ENCODE results near the gene SLC25A21.

DNA sequence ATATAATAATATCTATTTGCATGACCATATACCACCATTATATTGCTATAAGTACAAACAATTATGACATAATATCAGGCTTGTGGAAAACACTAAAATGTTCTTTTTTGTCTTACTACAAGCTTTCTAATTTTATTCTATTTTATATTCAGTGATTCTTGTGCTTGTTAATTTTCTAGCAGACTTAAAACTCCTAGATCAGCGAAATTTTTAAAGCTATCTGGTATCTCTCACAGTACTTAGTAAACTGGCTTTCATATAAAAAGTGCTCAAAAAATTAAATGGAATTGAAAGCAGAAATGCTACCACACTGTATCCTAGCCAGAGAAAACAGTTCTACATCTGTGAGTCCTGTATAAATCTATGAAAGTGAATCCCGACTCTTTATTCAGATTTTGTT lies 405.4 kb downstream of the SLC25A21 start:
- TF ChIP-seq POLR2A (IDR thresholded peaks at IDR 0.05; ENCODE audit: low read depth, low read length) (no peak), POLR2AphosphoS5 (IDR thresholded peaks at IDR 0.05; ENCODE audit: low read depth, low read length) (no peak)
